Keratinocyte (primary cell): ENCODE results near the gene TXNDC17. TPM values are rescaled to one million over a fixed set of nuclear protein-coding genes. Genes with fewer than 3 reads are reported as not detected.

Experiments used
- DNase-seq: peaks from one replicate; pipeline ENCODE4 v3.0.0-alpha.2; 2011; ENCODE audit warnings: low read depth, missing footprints, low spot score
- FAIRE-seq: peaks from 2 replicates; lab custom pipeline; 2011; peaks lifted over from hg19 to GRCh38; lab: Jason Lieb, UNC
- H2AFZ ChIP-seq: 2 replicates; pipeline ENCODE4 v1.6.0; 2012; ENCODE audit warnings: low read length, control low read depth, inconsistent platforms; ENCODE audit not compliant: control insufficient read depth
- H3K27ac ChIP-seq: 2 replicates; pipeline ENCODE4 v1.5.1; 2011; ENCODE audit warnings: low read length; ENCODE audit not compliant: control insufficient read depth, insufficient read depth
- H3K27me3 ChIP-seq: 3 replicates; pipeline ENCODE4 v1.6.0; 2011; ENCODE audit warnings: low read length; ENCODE audit not compliant: control insufficient read depth, insufficient read depth; ENCODE audit errors: extremely low read depth
- H3K36me3 ChIP-seq, 2 experiments: 2 replicates in 1 of 2; 3 replicates in 1 of 2; pipeline ENCODE4 v1.5.1; 2011; ENCODE audit warnings: low read length in 2 of 2, mild to moderate bottlenecking in 1 of 2; ENCODE audit not compliant: control insufficient read depth in 2 of 2, insufficient read depth in 2 of 2; ENCODE audit errors: extremely low read depth in 1 of 2
- H3K4me1 ChIP-seq: 3 replicates; pipeline ENCODE4 v1.5.1; 2011; ENCODE audit warnings: low read length; ENCODE audit not compliant: control insufficient read depth, insufficient read depth; ENCODE audit errors: extremely low read depth
- H3K4me2 ChIP-seq: 3 replicates; pipeline ENCODE4 v1.6.0; 2011; ENCODE audit warnings: low read depth, low read length; ENCODE audit not compliant: control insufficient read depth, insufficient read depth; ENCODE audit errors: extremely low read depth
- H3K4me3 ChIP-seq, 3 experiments: fragments of 200-600 bp in 1 of 3; sonication (generic) in 1 of 3; 2 replicates in 2 of 3; 3 replicates in 1 of 3; pipeline ENCODE4 v1.5.1; 2011 to 2016; ENCODE audit warnings: low read length in 3 of 3, mild to moderate bottlenecking in 3 of 3, control low read depth in 2 of 3, inconsistent platforms in 1 of 3, low read depth in 1 of 3, mixed read lengths in 1 of 3, mixed run types in 1 of 3, moderate library complexity in 1 of 3; ENCODE audit not compliant: control insufficient read depth in 2 of 3, insufficient read depth in 2 of 3; ENCODE audit errors: extremely low read depth in 1 of 3
- H3K79me2 ChIP-seq: 2 replicates; pipeline ENCODE4 v1.6.0; 2012; ENCODE audit warnings: low read length; ENCODE audit not compliant: control insufficient read depth, insufficient read depth
- H3K9ac ChIP-seq: 3 replicates; pipeline ENCODE4 v1.6.0; 2011; ENCODE audit warnings: low read length; ENCODE audit not compliant: control insufficient read depth, insufficient read depth; ENCODE audit errors: extremely low read depth
- H3K9me1 ChIP-seq: 3 replicates; pipeline ENCODE4 v1.6.0; 2011; ENCODE audit warnings: low read length; ENCODE audit not compliant: control insufficient read depth, insufficient read depth; ENCODE audit errors: extremely low read depth
- H3K9me3 ChIP-seq: 2 replicates; pipeline ENCODE4 v1.5.1; 2012; ENCODE audit warnings: low read depth, low read length; ENCODE audit not compliant: control insufficient read depth
- H4K20me1 ChIP-seq: 3 replicates; pipeline ENCODE4 v1.6.0; 2011; ENCODE audit warnings: low read length; ENCODE audit not compliant: control insufficient read depth, insufficient read depth; ENCODE audit errors: extremely low read depth
- CTCF ChIP-seq, 3 experiments: IDR thresholded peaks in 1 of 3; conservative IDR thresholded peaks in 1 of 3; optimal IDR thresholded peaks in 1 of 3; 2 replicates in 2 of 3; 3 replicates in 1 of 3; pipeline versions ENCODE3 to v1.5.1; 2011; ENCODE audit warnings: low read length in 3 of 3, mild to moderate bottlenecking in 3 of 3, moderate library complexity in 2 of 3, control low read depth in 1 of 3, inconsistent platforms in 1 of 3; ENCODE audit not compliant: insufficient read depth in 2 of 3; ENCODE audit errors: extremely low read depth in 1 of 3
- EZH2 ChIP-seq: IDR thresholded peaks from one replicate; pipeline ENCODE4 v1.6.1; 2012; ENCODE audit warnings: inconsistent platforms, mild to moderate bottlenecking, low read length, moderate library complexity
- dilution Hi-C: fragments of 300-500 bp; cut with MboI; formaldehyde crosslinking; loops from one replicate; pipeline ENCODE4 v1.7.0; 2020; ENCODE audit warnings: low sequenced_read_pairs; ENCODE audit not compliant: extremely low pct_ligation_motif_present
- polyA plus RNA-seq, 5 experiments: library from polyadenylated mRNA; depleted of rRNA in 3 of 5; stranded (reverse) in 3 of 5; stranded (forward) in 1 of 5; unstranded in 1 of 5; fragments of >200 nt; gene quantifications; 1 replicate in 1 of 5; 2 replicates in 3 of 5; 3 replicates in 1 of 5; pipeline versions ENCODE4 v1.2.1 to v1.2.3, GENCODE V29; 2011 to 2012; ENCODE audit warnings: missing spikeins in 2 of 5, low read depth in 1 of 5, low replicate concordance in 1 of 5

The TXNDC17 gene
- polyA plus RNA-seq, 1 donor (not counting 4 experiments of a cell fraction or from before 2014, with no cell fraction given) = 1,215 TPM

GRCh38 chr17:6639586-6640535, 999 bp upstream of the TXNDC17 start:
- dilution Hi-C loops = no loop called here
- peaks cover 39% of the 10 kb centered on the region for H3K4me1 ChIP-seq
- FAIRE-seq = no peak

GRCh38 chr17:6641247-6641863, 495 bp downstream of the TXNDC17 start:
- Histone ChIP-seq H4K20me1 (no peaks in the 10 kb centered on the region), H3K4me1 (peaks cover 38% of the 10 kb centered on the region), H3K9me3 (no peaks in the 10 kb centered on the region), H3K27me3 (no peaks in the 10 kb centered on the region), H3K4me2 (peak overlapping the region; percentile 89), H2AFZ (no peak overlapping the region), H3K9me1 (peaks cover 3% of the 10 kb centered on the region), H3K4me3 (peak overlapping the region; percentile 76 to 89 (median 85)), H3K27ac (peak overlapping the region; percentile 76), H3K36me3 (peaks cover 4 to 17% of the 10 kb centered on the region in 2 experiments), H3K79me2 (peaks cover 69% of the 10 kb centered on the region), H3K9ac (peak overlapping the region; percentile 82)
- FAIRE-seq (peak; percentile 84), DNase-seq (no peak)
- TF ChIP-seq CTCF (optimal IDR thresholded peaks at IDR 0.05 in 1 of 3, IDR thresholded peaks at IDR 0.05 in 1 of 3, conservative IDR thresholded peaks at IDR 0.05 in 1 of 3; ENCODE audit: extremely low read depth in 1 of 3, insufficient read depth in 2 of 3, low read length in 3 of 3) (no peak), EZH2 (no peak)
- dilution Hi-C loops = no loop called here

More at GRCh38 chr17:6639586-6640535, 999 bp upstream of the TXNDC17 start:
- H2AFZ ChIP-seq = peak overlapping the region; percentile 83
- H3K9ac ChIP-seq = peak overlapping the region; percentile 82
- TF ChIP-seq EZH2 (no peak), CTCF (optimal IDR thresholded peaks at IDR 0.05 in 1 of 3, IDR thresholded peaks at IDR 0.05 in 1 of 3, conservative IDR thresholded peaks at IDR 0.05 in 1 of 3; ENCODE audit: extremely low read depth in 1 of 3, insufficient read depth in 2 of 3, low read length in 3 of 3) (no peak)
- H3K36me3 ChIP-seq = peaks cover 2 to 14% of the 10 kb centered on the region in 2 experiments
- H3K9me1 ChIP-seq = peaks cover 3% of the 10 kb centered on the region
- H3K27me3 ChIP-seq = no peaks in the 10 kb centered on the region
- H4K20me1 ChIP-seq = no peaks in the 10 kb centered on the region
- H3K4me3 ChIP-seq = peak overlapping the region; percentile 76 to 89 (median 85)
- peak overlapping the region; percentile 76 for H3K27ac ChIP-seq
- peak overlapping the region; percentile 97 for H3K4me2 ChIP-seq
- DNase-seq = no peak
- peaks cover 58% of the 10 kb centered on the region for H3K79me2 ChIP-seq
- H3K9me3 ChIP-seq = no peaks in the 10 kb centered on the region
